Progenitor cell of endocrine pancreas (in vitro differentiated cells): ENCODE results near the gene KPNA4. TPM values are rescaled to one million over a fixed set of nuclear protein-coding genes. Genes with fewer than 3 reads are reported as not detected.
"Not testable (repeated sequence)": the region's sequence is repeated elsewhere in the genome, so short reads cannot be mapped to it uniquely, and the experiment has no call there.

ENCODE experiments used
- DNase-seq: peaks from one replicate; pipeline ENCODE4 v3.0.0; 2021; ENCODE audit warnings: low spot score; ENCODE audit not compliant: unreplicated experiment
- H3K27ac Mint-ChIP-seq: 2 replicates; pipeline ENCODE4 v1.8.0; 2021; ENCODE audit warnings: mild to moderate bottlenecking, moderate library complexity, mixed read lengths
- H3K27me3 Mint-ChIP-seq: 2 replicates; pipeline ENCODE4 v1.8.0; 2021; ENCODE audit warnings: mixed read lengths
- H3K36me3 Mint-ChIP-seq: 2 replicates; pipeline ENCODE4 v1.8.0; 2022; ENCODE audit warnings: mixed read lengths; ENCODE audit not compliant: insufficient read depth
- H3K4me1 Mint-ChIP-seq: 2 replicates; pipeline ENCODE4 v1.8.0; 2021; ENCODE audit warnings: low read depth, mixed read lengths
- H3K4me3 Mint-ChIP-seq: 2 replicates; pipeline ENCODE4 v1.8.0; 2021; ENCODE audit warnings: low read depth, mild to moderate bottlenecking, moderate library complexity, mixed read lengths
- H3K9me3 Mint-ChIP-seq: 2 replicates; pipeline ENCODE4 v1.8.0; 2021; ENCODE audit warnings: low read depth, mixed read lengths
- CTCF ChIP-seq: fragments of 200-600 bp; sonication (generic); IDR thresholded peaks from one replicate; pipeline ENCODE4 v1.5.0; 2021; ENCODE audit warnings: antibody characterized with exemption, mild to moderate bottlenecking; ENCODE audit not compliant: unreplicated experiment
- total RNA-seq: library from RNA; stranded (reverse); gene quantifications from 2 replicates; pipeline ENCODE4 v1.2.1, GENCODE V29; 2021

Gene KPNA4
- total RNA-seq, 1 donor from 2014 or later: 59.1 TPM

GRCh38 chr3:160574636-160575035 lies 9.3 kb upstream of the KPNA4 start:
- no peak for DNase-seq
- Mint-ChIP-seq H3K9me3 (peaks cover 8% of the 10 kb centered on the region), H3K4me3 (no peak overlapping the region), H3K4me1 (no peaks in the 10 kb centered on the region), H3K27ac (no peak overlapping the region), H3K27me3 (no peaks in the 10 kb centered on the region), H3K36me3 (peaks cover 1% of the 10 kb centered on the region)
- no peak for TF ChIP-seq CTCF

GRCh38 chr3:160573955-160574525 lies 8.7 kb upstream of the KPNA4 start:
- not testable (repeated sequence) for H3K36me3 Mint-ChIP-seq, DNase-seq, H3K4me1 Mint-ChIP-seq

GRCh38 chr3:160569894-160570652 lies 4.7 kb upstream of the KPNA4 start:
- no peak for DNase-seq
- Mint-ChIP-seq H3K9me3 (peaks cover 8% of the 10 kb centered on the region), H3K4me3 (no peak overlapping the region), H3K4me1 (peaks cover 12% of the 10 kb centered on the region), H3K27ac (no peak overlapping the region), H3K27me3 (no peaks in the 10 kb centered on the region), H3K36me3 (peaks cover 4% of the 10 kb centered on the region)
- TF ChIP-seq CTCF: no peak

More at GRCh38 chr3:160573955-160574525, 8.7 kb upstream of the KPNA4 start:
- H3K27ac Mint-ChIP-seq, H3K9me3 Mint-ChIP-seq, H3K4me3 Mint-ChIP-seq, H3K27me3 Mint-ChIP-seq: not testable (repeated sequence)

GRCh38 chr3:160568989-160569388 lies 3.6 kb upstream of the KPNA4 start:
- no peak overlapping the region for H3K27ac Mint-ChIP-seq
- H3K27me3 Mint-ChIP-seq: no peaks in the 10 kb centered on the region
- no peak for DNase-seq
- peaks cover 4% of the 10 kb centered on the region for H3K36me3 Mint-ChIP-seq
- TF ChIP-seq CTCF: no peak
- H3K4me3 Mint-ChIP-seq: no peak overlapping the region
- peaks cover 8% of the 10 kb centered on the region for H3K9me3 Mint-ChIP-seq
- H3K4me1 Mint-ChIP-seq: peaks cover 15% of the 10 kb centered on the region

GRCh38 chr3:160567774-160568173 lies 2.4 kb upstream of the KPNA4 start:
- no peak overlapping the region for H3K27ac Mint-ChIP-seq
- TF ChIP-seq CTCF: no peak
- no peak for DNase-seq
- H3K9me3 Mint-ChIP-seq: peaks cover 5% of the 10 kb centered on the region
- no peaks in the 10 kb centered on the region for H3K27me3 Mint-ChIP-seq
- peaks cover 24% of the 10 kb centered on the region for H3K4me1 Mint-ChIP-seq
- H3K36me3 Mint-ChIP-seq: peaks cover 10% of the 10 kb centered on the region
- H3K4me3 Mint-ChIP-seq: no peak overlapping the region

GRCh38 chr3:160566499-160566898 lies 1.1 kb upstream of the KPNA4 start:
- DNase-seq: no peak
- Mint-ChIP-seq H3K9me3 (peaks cover 5% of the 10 kb centered on the region), H3K4me3 (peak overlapping the region; percentile 97), H3K27ac (peak overlapping the region; percentile 98), H3K27me3 (no peaks in the 10 kb centered on the region), H3K4me1 (peaks cover 29% of the 10 kb centered on the region), H3K36me3 (peaks cover 11% of the 10 kb centered on the region)
- TF ChIP-seq CTCF: no peak
